22Rv1 (cell line): ENCODE measurements around the gene PTPN2.

Experiments used
- H3K27ac ChIP-seq: fragments of 450-650 bp; 2 replicates; pipeline ENCODE4 v1.5.1; 2017
- CTCF ChIP-seq: fragments of 450-650 bp; IDR thresholded peaks from 2 replicates; pipeline ENCODE4 v1.5.1; 2017; ENCODE audit warnings: mild to moderate bottlenecking
- ZFX ChIP-seq: fragments of 450-650 bp; IDR thresholded peaks from 2 replicates; pipeline ENCODE4 v1.6.1; 2017; ENCODE audit warnings: antibody characterized with exemption, borderline replicate concordance

The PTPN2 gene

GRCh38 chr18:12842459-12843380 is 41.3 kb downstream of the PTPN2 start:
- no peak overlapping the region for H3K27ac ChIP-seq
- no peak for TF ChIP-seq ZFX
- TF ChIP-seq CTCF, result no peak

GRCh38 chr18:12841070-12841469 is 43.0 kb downstream of the PTPN2 start:
- TF ChIP-seq ZFX, result no peak
- TF ChIP-seq CTCF, result 0 out of 2 replicates have a peak, but pooled peaks have one; percentile 5
- H3K27ac ChIP-seq, result no peak overlapping the region

- no peak overlapping the region for H3K27ac ChIP-seq
- TF ChIP-seq CTCF, result no peak
- no peak for TF ChIP-seq ZFX
Observed at GRCh38 chr18:12840382-12840781, 43.7 kb downstream of the PTPN2 start.

- no peak overlapping the region for H3K27ac ChIP-seq
Observed at GRCh38 chr18:12839526-12840196, 44.4 kb downstream of the PTPN2 start.

GRCh38 chr18:12839057-12839525 is 44.9 kb downstream of the PTPN2 start:
- no peak overlapping the region for H3K27ac ChIP-seq
- TF ChIP-seq CTCF, result no peak
- TF ChIP-seq ZFX, result no peak

More at GRCh38 chr18:12839526-12840196, 44.4 kb downstream of the PTPN2 start:
- TF ChIP-seq CTCF (no peak), ZFX (no peak)

GRCh38 chr18:12838178-12838634 is 45.8 kb downstream of the PTPN2 start:
- TF ChIP-seq ZFX (no peak), CTCF (no peak)
- no peak overlapping the region for H3K27ac ChIP-seq

- H3K27ac ChIP-seq, result no peak overlapping the region
- TF ChIP-seq ZFX, result no peak
- TF ChIP-seq CTCF, result no peak
Observed at GRCh38 chr18:12837747-12838146, 46.3 kb downstream of the PTPN2 start.
